Ovary (tissue), 9 donors: Measurements from ENCODE around the gene AUTS2. TPM values are rescaled to one million over a fixed set of nuclear protein-coding genes. Genes with fewer than 3 reads are reported as not detected.

Source experiments
- DNase-seq, 5 donors: peaks; one replicate each; pipeline ENCODE4 v3.0.0-alpha.2; 2019 to 2020
- H3K27ac ChIP-seq, 2 donors: fragments of 200-600 bp; one replicate each; pipeline versions ENCODE4 v1.5.1 to v1.8.0; 2019 to 2022
- H3K27me3 ChIP-seq: fragments of 200-600 bp; one replicate; pipeline ENCODE4 v1.8.0; 2022
- H3K36me3 ChIP-seq: fragments of 200-600 bp; sonication (generic); one replicate; pipeline ENCODE4 v1.5.1; 2019
- H3K4me1 ChIP-seq: one replicate; pipeline ENCODE4 v1.8.1; 2013; ENCODE audit warnings: mild to moderate bottlenecking, moderate library complexity; ENCODE audit not compliant: insufficient read depth
- H3K4me3 ChIP-seq: fragments of 200-600 bp; sonication (generic); one replicate; pipeline ENCODE4 v1.5.1; 2017
- H3K9me3 ChIP-seq, 2 donors: fragments of 200-600 bp in 1 of 2; sonication (generic) in 1 of 2; one replicate each; pipeline versions ENCODE4 v1.5.1 to v1.8.1; 2013 to 2019; ENCODE audit warnings: mild to moderate bottlenecking in 1 of 2, moderate library complexity in 1 of 2
- EP300 ChIP-seq: sonication (generic); formaldehyde crosslinking; IDR thresholded peaks from one replicate; pipeline ENCODE4 v1.6.1; 2017; ENCODE audit warnings: antibody characterized with exemption
- POLR2A ChIP-seq: fragments of 450-650 bp; IDR thresholded peaks from one replicate; pipeline ENCODE4 v1.6.1; 2017; ENCODE audit warnings: antibody characterized with exemption, mild to moderate bottlenecking, moderate library complexity
- WGBS, 3 donors: extraction: QIAGEN DNeasy Blood & Tissue Kit in 1 of 3; methylation state at CpG; one replicate each; pipeline versions ENCODE4 v1.1.5 to v1.1.7; 2013 to 2017; 5-methylcytosine and 5-hydroxymethylcytosine counted together
- intact Hi-C, 4 donors: fragments of 100-400 bp; cut with DNase I; formaldehyde crosslinking; loops; one replicate each; pipeline versions ENCODE4 v1.11.0 to v1.15.1; 2022 to 2023
- polyA plus RNA-seq, 2 donors: library from polyadenylated mRNA; stranded (reverse); fragments of 200-250 nt in 1 of 2; fragments of 350-450 nt in 1 of 2; fragmentation: Illumina TruSeq in 1 of 2; extraction: RNeasy Lipid Tissue Mini Kit (QIAGEN cat#74804) in 1 of 2; gene quantifications; one replicate each; pipeline ENCODE4 v1.2.3, GENCODE V29; 2013 to 2014
- total RNA-seq, 7 donors: library from RNA; depleted of rRNA in 2 of 7; stranded (reverse); fragments of >200 nt in 2 of 7; fragmentation: NEBNext Ultra II Directional in 3 of 7; extraction: Animal tissue kit (Norgen Biotek cat#: 25700) in 3 of 7; gene quantifications; one replicate each; pipeline versions ENCODE4 v1.1.0 to v1.2.4, GENCODE V29; 2016 to 2023
- TF ChIP-seq, protein P1 (sequence below), 3 donors: fragments of 450-650 bp in 2 of 3; fragments of 200-600 bp in 1 of 3; IDR thresholded peaks; one replicate each; pipeline versions ENCODE4 v1.5.1 to v1.8.0; 2016 to 2022; ENCODE audit warnings: antibody characterized with exemption in 3 of 3, mild to moderate bottlenecking in 1 of 3
- donor health status: DM: no; HTN: no; CAD: no; lungs with moderate emphysema.
- donor health status: DM: no; HTN: no; CAD: no.
- donor health status: Bipolar disorder and iron deficiency.
- donor health status: DM: yes; HTN: yes; CAD: no.
- donor health status: DM: no; HTN: no; CAD: no.
- donor health status: DM: yes; HTN: yes; CAD: no.

AUTS2 gene
- total and polyA plus RNA-seq, 9 donors, result 18.3 to 60.9 (median 44.9) TPM

GRCh38 chr7:69670701-69671100 is 72.4 kb downstream of the AUTS2 start:
- intact Hi-C loops, result no loop called here
- Histone ChIP-seq H3K27me3 (no peaks in the 10 kb centered on the region), H3K4me1 (peaks cover 17% of the 10 kb centered on the region), H3K27ac (no peak overlapping the region), H3K4me3 (no peak overlapping the region), H3K36me3 (no peaks in the 10 kb centered on the region), H3K9me3 (no peaks in the 10 kb centered on the region)
- TF ChIP-seq, protein P1, sequence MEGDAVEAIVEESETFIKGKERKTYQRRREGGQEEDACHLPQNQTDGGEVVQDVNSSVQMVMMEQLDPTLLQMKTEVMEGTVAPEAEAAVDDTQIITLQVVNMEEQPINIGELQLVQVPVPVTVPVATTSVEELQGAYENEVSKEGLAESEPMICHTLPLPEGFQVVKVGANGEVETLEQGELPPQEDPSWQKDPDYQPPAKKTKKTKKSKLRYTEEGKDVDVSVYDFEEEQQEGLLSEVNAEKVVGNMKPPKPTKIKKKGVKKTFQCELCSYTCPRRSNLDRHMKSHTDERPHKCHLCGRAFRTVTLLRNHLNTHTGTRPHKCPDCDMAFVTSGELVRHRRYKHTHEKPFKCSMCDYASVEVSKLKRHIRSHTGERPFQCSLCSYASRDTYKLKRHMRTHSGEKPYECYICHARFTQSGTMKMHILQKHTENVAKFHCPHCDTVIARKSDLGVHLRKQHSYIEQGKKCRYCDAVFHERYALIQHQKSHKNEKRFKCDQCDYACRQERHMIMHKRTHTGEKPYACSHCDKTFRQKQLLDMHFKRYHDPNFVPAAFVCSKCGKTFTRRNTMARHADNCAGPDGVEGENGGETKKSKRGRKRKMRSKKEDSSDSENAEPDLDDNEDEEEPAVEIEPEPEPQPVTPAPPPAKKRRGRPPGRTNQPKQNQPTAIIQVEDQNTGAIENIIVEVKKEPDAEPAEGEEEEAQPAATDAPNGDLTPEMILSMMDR (IDR thresholded peaks at IDR 0.05), result no peak
- no peak for TF ChIP-seq POLR2A
- DNase-seq, result no peak
- 19 to 24% (median 19%) methylated on average over 4 of the region's 4 CpGs for WGBS, 3 donors

- no peak overlapping the region for H3K4me3 ChIP-seq
- no peaks in the 10 kb centered on the region for H3K27me3 ChIP-seq
- WGBS, 3 donors, result 88 to 95% (median 90%) methylated on average over 2 of the region's 2 CpGs
- H3K27ac ChIP-seq, result no peak overlapping the region
- peaks cover 20% of the 10 kb centered on the region for H3K4me1 ChIP-seq
- no peaks in the 10 kb centered on the region for H3K9me3 ChIP-seq
- DNase-seq, result no peak
- intact Hi-C loops, result no loop called here
- no peaks in the 10 kb centered on the region for H3K36me3 ChIP-seq
- TF ChIP-seq EP300 (no peak), POLR2A (no peak)
- TF ChIP-seq, protein P1 (IDR thresholded peaks at IDR 0.05), result no peak
Observed at GRCh38 chr7:69673074-69673473, 74.8 kb downstream of the AUTS2 start.

- no peaks in the 10 kb centered on the region for H3K36me3 ChIP-seq
- no peaks in the 10 kb centered on the region for H3K27me3 ChIP-seq
- intact Hi-C loops, result no loop called here
- H3K9me3 ChIP-seq, result no peaks in the 10 kb centered on the region
- TF ChIP-seq, protein P1 (IDR thresholded peaks at IDR 0.05), result no peak
- TF ChIP-seq EP300 (no peak), POLR2A (no peak)
- DNase-seq, result no peak
- H3K4me1 ChIP-seq, result peaks cover 30% of the 10 kb centered on the region
- 69 to 87% (median 72%) methylated on average over 4 of the region's 4 CpGs for WGBS, 3 donors
- H3K27ac ChIP-seq, result no peak overlapping the region
- H3K4me3 ChIP-seq, result no peak overlapping the region
Observed at GRCh38 chr7:69674701-69675182, 76.5 kb downstream of the AUTS2 start.

GRCh38 chr7:69676247-69676646 is 78.0 kb downstream of the AUTS2 start:
- no peak for DNase-seq
- H3K4me3 ChIP-seq, result no peak overlapping the region
- intact Hi-C loops, result no loop called here
- H3K27me3 ChIP-seq, result no peaks in the 10 kb centered on the region
- no peak for TF ChIP-seq POLR2A
- TF ChIP-seq, protein P1 (IDR thresholded peaks at IDR 0.05), result no peak
- no peak for TF ChIP-seq EP300
- peaks cover 27% of the 10 kb centered on the region for H3K4me1 ChIP-seq
- no peaks in the 10 kb centered on the region for H3K9me3 ChIP-seq
- no peak overlapping the region for H3K27ac ChIP-seq
- H3K36me3 ChIP-seq, result no peaks in the 10 kb centered on the region
